ENCODE measurements around the gene KCNJ6. TPM values are rescaled to one million over a fixed set of nuclear protein-coding genes. Genes with fewer than 3 reads are reported as not detected.

KCNJ6 gene
- total RNA-seq, 1 donor from 2014 or later, result 0.52 TPM

DNA sequence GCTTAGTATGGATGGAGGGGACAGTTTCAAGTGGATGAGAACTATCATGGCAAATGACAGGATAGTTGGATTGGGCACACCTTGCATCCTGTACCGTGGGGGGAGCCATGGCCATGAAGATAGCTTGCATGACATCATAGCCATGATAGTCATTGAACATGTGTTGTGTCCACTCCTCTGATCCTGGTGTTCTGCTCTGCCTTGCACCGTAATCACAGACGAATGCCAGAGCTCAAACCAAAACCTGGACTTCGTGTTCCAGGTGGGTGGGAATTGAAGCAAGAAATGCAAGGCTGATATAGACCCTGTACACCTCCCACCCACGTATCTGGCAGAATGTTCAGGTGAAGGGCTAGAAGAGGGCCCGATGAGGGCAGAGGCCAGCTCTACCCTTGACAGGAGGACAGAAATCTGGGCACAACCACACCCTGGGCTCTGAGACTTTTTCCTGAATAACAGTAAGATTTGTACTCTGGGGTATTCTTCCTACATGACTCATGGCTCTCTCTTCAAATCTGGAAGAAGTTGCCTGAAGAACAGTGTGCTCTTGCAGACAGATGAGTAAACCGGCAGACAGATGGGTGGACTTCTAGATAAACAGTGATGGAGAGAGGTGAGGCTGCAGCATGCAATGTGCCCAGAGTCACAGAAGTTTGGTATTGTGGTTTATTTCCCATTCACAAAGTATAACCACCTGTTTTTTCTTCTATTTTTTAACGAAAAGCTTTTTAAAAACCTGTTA is 45.0 kb downstream of the KCNJ6 start:
- H3K27ac ChIP-seq (ENCODE audit: low read depth, low read length), result no peak overlapping the region
- H3K4me1 ChIP-seq (ENCODE audit: control insufficient read depth in 3 of 3, insufficient read depth in 3 of 3, low read length in 3 of 3), result no peaks in the 10 kb centered on the region
- no peak overlapping the region for H3K4me3 ChIP-seq (ENCODE audit: low read length in 3 of 3)
- no peaks in the 10 kb centered on the region for H3K36me3 ChIP-seq (ENCODE audit: control insufficient read depth in 3 of 3, insufficient read depth in 3 of 3, low read length in 3 of 3)
- peaks cover 0 to 3% (median 0%) of the 10 kb centered on the region in 3 donors for H3K27me3 ChIP-seq (ENCODE audit: control insufficient read depth in 3 of 3, insufficient read depth in 3 of 3, low read length in 3 of 3)
- no peak overlapping the region for H3K9ac ChIP-seq (ENCODE audit: low read depth in 1 of 3, low read length in 3 of 3)
- H3K9me3 ChIP-seq (ENCODE audit: control insufficient read depth in 3 of 3, low read length in 3 of 3), result no peaks in the 10 kb centered on the region

DNA sequence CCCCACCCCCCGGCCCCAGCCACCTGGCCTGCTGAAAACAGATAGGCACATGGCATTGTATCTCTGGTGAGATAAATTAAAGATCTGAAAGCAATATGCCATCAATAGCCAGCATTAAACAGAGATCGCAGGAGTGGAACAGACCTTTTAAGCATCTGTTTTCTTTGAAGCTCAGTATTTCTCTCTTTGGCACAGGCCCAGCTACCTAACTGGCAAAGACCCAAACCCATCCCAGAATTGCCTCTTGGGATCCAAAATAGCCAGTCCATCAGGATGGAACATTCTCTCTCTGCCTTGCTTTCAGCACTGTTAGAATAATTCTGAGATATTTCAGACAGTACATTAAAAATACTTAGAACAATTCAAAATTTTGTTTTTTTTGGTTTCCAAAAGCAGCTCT is 46.0 kb downstream of the KCNJ6 start:
- Histone ChIP-seq H3K9ac (ENCODE audit: low read depth in 1 of 3, low read length in 3 of 3) (no peak overlapping the region), H3K27ac (ENCODE audit: low read depth, low read length) (no peak overlapping the region), H3K4me1 (ENCODE audit: control insufficient read depth in 3 of 3, insufficient read depth in 3 of 3, low read length in 3 of 3) (no peaks in the 10 kb centered on the region), H3K9me3 (ENCODE audit: control insufficient read depth in 3 of 3, low read length in 3 of 3) (no peaks in the 10 kb centered on the region), H3K36me3 (ENCODE audit: control insufficient read depth in 3 of 3, insufficient read depth in 3 of 3, low read length in 3 of 3) (no peaks in the 10 kb centered on the region), H3K4me3 (ENCODE audit: low read length in 3 of 3) (no peak overlapping the region), H3K27me3 (ENCODE audit: control insufficient read depth in 3 of 3, insufficient read depth in 3 of 3, low read length in 3 of 3) (peaks cover 0 to 6% (median 0%) of the 10 kb centered on the region in 3 donors)

DNA sequence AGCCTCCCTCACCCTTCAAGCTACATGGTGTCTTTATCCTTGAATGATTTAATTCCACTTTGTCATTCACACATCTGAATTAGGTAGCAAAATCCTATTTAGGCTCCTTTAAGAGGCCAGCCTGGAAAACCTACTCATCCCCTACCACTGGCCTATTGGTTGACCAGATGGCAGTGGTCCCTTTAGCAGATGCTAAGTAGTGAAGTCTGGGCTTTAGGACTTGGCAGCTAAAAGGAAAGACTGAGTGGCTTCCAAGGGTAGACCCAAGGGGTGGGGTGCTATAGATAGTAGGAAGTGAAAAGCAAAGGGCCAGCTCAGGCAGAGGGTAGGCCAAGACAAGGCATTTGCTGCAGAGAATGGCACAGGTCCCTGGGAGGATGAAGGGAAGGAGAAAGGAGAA is 46.6 kb downstream of the KCNJ6 start:
- Histone ChIP-seq H3K9me3 (ENCODE audit: control insufficient read depth in 3 of 3, low read length in 3 of 3) (no peaks in the 10 kb centered on the region), H3K4me1 (ENCODE audit: control insufficient read depth in 3 of 3, insufficient read depth in 3 of 3, low read length in 3 of 3) (no peaks in the 10 kb centered on the region), H3K9ac (ENCODE audit: low read depth in 1 of 3, low read length in 3 of 3) (no peak overlapping the region), H3K4me3 (ENCODE audit: low read length in 3 of 3) (no peak overlapping the region), H3K27me3 (ENCODE audit: control insufficient read depth in 3 of 3, insufficient read depth in 3 of 3, low read length in 3 of 3) (peaks cover 0 to 4% (median 0%) of the 10 kb centered on the region in 3 donors), H3K27ac (ENCODE audit: low read depth, low read length) (no peak overlapping the region), H3K36me3 (ENCODE audit: control insufficient read depth in 3 of 3, insufficient read depth in 3 of 3, low read length in 3 of 3) (no peaks in the 10 kb centered on the region)

DNA sequence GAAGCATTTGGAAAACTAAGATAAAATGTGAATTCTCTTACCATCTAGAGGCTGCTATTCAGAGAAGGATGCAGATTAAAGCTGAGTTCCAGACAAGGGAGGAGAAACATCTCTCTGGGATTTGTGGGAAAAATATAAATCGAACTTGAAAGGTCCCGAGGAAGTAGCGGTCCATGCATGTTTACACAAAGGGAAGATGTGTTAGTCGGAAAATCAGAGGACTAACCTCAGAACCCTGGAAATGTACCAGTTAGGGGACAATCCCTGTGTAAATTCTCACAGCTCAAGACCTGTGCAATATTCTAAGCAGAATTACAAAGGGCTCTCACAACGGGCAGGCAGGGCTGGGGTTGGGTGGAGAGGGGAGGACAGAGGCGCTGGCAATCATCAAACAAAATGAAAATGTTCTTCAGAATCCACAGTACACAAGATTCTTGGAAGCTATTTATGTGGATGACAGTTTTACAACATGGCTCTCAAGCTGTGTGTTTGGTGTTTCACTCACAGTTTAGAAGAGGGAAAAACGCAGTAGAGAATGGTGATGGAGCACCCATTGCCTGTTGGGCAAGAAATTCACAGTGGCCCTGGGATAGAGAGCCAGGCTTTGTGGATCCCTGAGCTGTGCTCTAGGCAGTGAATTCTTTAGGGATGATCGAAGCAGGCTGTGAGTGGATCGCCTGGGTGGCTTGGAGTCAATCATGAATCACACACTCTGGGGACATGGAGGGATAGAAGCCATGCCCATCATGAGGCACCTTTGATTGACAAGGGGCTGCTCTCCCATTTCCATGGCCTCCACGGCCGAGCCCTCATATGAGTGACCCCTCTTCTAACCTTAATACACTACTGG is 47.6 kb downstream of the KCNJ6 start:
- Histone ChIP-seq H3K4me1 (ENCODE audit: control insufficient read depth in 3 of 3, insufficient read depth in 3 of 3, low read length in 3 of 3) (no peaks in the 10 kb centered on the region), H3K27me3 (ENCODE audit: control insufficient read depth in 3 of 3, insufficient read depth in 3 of 3, low read length in 3 of 3) (peaks cover 0 to 4% (median 0%) of the 10 kb centered on the region in 3 donors), H3K9ac (ENCODE audit: low read depth in 1 of 3, low read length in 3 of 3) (no peak overlapping the region), H3K4me3 (ENCODE audit: low read length in 3 of 3) (no peak overlapping the region), H3K9me3 (ENCODE audit: control insufficient read depth in 3 of 3, low read length in 3 of 3) (no peaks in the 10 kb centered on the region), H3K27ac (ENCODE audit: low read depth, low read length) (no peak overlapping the region), H3K36me3 (ENCODE audit: control insufficient read depth in 3 of 3, insufficient read depth in 3 of 3, low read length in 3 of 3) (no peaks in the 10 kb centered on the region)

DNA sequence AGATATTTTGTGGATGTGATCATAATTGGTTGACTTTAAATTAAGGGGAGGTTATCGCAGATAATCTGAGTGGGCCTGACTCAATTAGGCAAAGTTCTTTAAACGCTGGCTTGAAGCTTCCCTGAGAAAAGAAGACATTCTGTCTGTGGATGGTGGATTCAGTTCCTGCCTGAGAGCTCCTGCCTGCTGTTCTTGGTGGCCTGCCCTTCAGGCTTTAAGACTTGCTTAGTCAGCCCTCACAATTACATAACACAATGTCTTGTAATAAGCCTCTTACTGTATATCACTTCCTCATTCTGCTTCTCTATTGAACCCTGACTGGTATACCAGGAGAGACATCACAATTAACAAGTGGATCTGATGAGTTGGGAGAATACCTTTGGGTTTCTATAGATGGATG is 50.2 kb downstream of the KCNJ6 start:
- Histone ChIP-seq H3K36me3 (ENCODE audit: control insufficient read depth in 3 of 3, insufficient read depth in 3 of 3, low read length in 3 of 3) (no peaks in the 10 kb centered on the region), H3K4me1 (ENCODE audit: control insufficient read depth in 3 of 3, insufficient read depth in 3 of 3, low read length in 3 of 3) (no peaks in the 10 kb centered on the region), H3K9ac (ENCODE audit: low read depth in 1 of 3, low read length in 3 of 3) (no peak overlapping the region), H3K27ac (ENCODE audit: low read depth, low read length) (no peak overlapping the region), H3K4me3 (ENCODE audit: low read length in 3 of 3) (no peak overlapping the region), H3K27me3 (ENCODE audit: control insufficient read depth in 3 of 3, insufficient read depth in 3 of 3, low read length in 3 of 3) (peaks cover 0 to 4% (median 0%) of the 10 kb centered on the region in 3 donors), H3K9me3 (ENCODE audit: control insufficient read depth in 3 of 3, low read length in 3 of 3) (no peaks in the 10 kb centered on the region)

DNA sequence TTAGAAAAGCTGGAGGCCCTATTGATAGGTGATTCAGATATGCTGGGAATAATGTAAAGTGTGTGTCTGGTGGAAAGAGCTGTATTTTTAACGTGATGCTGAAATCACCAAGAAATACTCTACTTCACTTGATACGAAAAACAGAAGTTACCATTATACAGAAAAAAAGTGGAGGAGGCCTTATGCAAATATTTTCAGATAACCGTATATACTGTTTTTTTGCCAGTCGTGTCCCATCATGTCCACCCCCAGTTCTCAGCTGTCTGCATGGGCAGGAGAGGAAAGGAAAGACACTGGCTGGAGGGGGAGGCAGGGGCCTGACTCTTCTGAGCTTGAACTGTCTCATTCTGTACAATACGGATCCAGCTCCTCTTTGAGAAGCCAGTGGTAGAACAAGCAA is 51.1 kb downstream of the KCNJ6 start:
- H3K9me3 ChIP-seq (ENCODE audit: control insufficient read depth in 3 of 3, low read length in 3 of 3), result no peaks in the 10 kb centered on the region
- no peak overlapping the region for H3K27ac ChIP-seq (ENCODE audit: low read depth, low read length)

DNA sequence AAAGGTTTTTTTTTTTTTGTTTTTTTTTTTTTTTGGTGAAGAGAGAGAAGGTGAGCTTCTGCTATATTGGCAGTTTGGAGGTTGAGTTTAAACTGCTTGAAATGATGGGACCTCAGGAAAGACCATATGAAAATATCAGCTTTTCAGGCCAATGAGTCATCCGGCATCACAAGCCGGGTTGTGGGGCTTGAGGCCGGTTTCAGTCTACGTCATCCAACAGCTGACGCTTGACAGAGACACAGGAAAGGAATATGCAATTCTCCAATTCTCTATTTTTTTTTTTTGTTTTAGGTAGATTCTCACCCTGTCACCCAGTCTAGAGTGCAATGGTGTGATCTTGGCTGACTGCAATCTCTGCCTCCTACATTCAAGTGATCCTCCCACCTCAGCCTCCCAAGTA is 52.4 kb downstream of the KCNJ6 start:
- H3K4me1 ChIP-seq (ENCODE audit: control insufficient read depth in 3 of 3, insufficient read depth in 3 of 3, low read length in 3 of 3), result no peaks in the 10 kb centered on the region
- H3K27ac ChIP-seq (ENCODE audit: low read depth, low read length), result no peak overlapping the region
- peaks cover 0 to 4% (median 0%) of the 10 kb centered on the region in 3 donors for H3K27me3 ChIP-seq (ENCODE audit: control insufficient read depth in 3 of 3, insufficient read depth in 3 of 3, low read length in 3 of 3)
- no peaks in the 10 kb centered on the region for H3K9me3 ChIP-seq (ENCODE audit: control insufficient read depth in 3 of 3, low read length in 3 of 3)
- H3K9ac ChIP-seq (ENCODE audit: low read depth in 1 of 3, low read length in 3 of 3), result no peak overlapping the region
- H3K36me3 ChIP-seq (ENCODE audit: control insufficient read depth in 3 of 3, insufficient read depth in 3 of 3, low read length in 3 of 3), result no peaks in the 10 kb centered on the region
- H3K4me3 ChIP-seq (ENCODE audit: low read length in 3 of 3), result no peak overlapping the region

More for the DNA sequence above, 51.1 kb downstream of the KCNJ6 start:
- H3K27me3 ChIP-seq (ENCODE audit: control insufficient read depth in 3 of 3, insufficient read depth in 3 of 3, low read length in 3 of 3), result peaks cover 0 to 4% (median 0%) of the 10 kb centered on the region in 3 donors
- H3K9ac ChIP-seq (ENCODE audit: low read depth in 1 of 3, low read length in 3 of 3), result no peak overlapping the region
- no peaks in the 10 kb centered on the region for H3K36me3 ChIP-seq (ENCODE audit: control insufficient read depth in 3 of 3, insufficient read depth in 3 of 3, low read length in 3 of 3)
- no peak overlapping the region for H3K4me3 ChIP-seq (ENCODE audit: low read length in 3 of 3)
- no peaks in the 10 kb centered on the region for H3K4me1 ChIP-seq (ENCODE audit: control insufficient read depth in 3 of 3, insufficient read depth in 3 of 3, low read length in 3 of 3)

DNA sequence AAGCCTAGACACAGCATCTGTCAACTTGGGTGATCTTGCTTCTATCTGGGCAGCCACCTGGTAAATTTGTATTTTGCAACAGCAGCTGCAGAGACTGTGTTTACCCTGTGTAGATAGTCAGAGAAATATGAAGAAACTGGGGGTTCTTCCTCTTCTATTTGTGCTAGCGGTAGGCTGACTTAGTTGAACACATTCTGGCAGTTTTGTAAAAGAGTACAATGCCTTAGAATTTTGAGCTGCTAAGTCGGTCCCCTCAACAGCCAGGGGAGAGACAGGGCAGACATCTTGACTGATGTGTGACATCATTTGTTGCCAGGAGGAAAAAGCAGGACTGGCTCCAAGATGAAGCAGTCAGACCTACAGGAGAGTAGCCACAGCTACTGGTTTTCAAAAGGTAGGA is 53.7 kb downstream of the KCNJ6 start:
- Histone ChIP-seq H3K36me3 (ENCODE audit: control insufficient read depth in 3 of 3, insufficient read depth in 3 of 3, low read length in 3 of 3) (no peaks in the 10 kb centered on the region), H3K27ac (ENCODE audit: low read depth, low read length) (no peak overlapping the region), H3K4me1 (ENCODE audit: control insufficient read depth in 3 of 3, insufficient read depth in 3 of 3, low read length in 3 of 3) (no peaks in the 10 kb centered on the region), H3K9ac (ENCODE audit: low read depth in 1 of 3, low read length in 3 of 3) (no peak overlapping the region), H3K9me3 (ENCODE audit: control insufficient read depth in 3 of 3, low read length in 3 of 3) (no peaks in the 10 kb centered on the region), H3K27me3 (ENCODE audit: control insufficient read depth in 3 of 3, insufficient read depth in 3 of 3, low read length in 3 of 3) (peaks cover 0 to 4% (median 0%) of the 10 kb centered on the region in 3 donors), H3K4me3 (ENCODE audit: low read length in 3 of 3) (no peak overlapping the region)

DNA sequence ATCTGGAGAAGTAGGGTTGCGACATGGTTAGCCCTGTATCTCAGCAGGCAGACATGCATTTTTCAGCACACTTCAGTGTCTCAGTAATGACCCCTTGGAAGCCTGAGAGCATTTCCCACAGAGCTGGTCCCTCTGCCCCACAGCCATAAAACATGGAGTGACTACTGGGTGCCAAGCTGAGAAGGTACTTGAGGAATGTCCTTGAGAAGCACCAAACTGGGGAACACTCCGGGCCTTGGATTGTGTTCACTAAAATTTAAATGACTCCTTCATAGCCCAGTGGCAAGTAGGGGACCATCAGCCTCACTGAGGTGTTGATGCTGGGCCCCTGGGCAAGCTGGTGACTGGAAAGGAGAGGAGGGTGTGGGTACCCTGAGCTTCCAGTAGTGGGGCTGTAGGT is 54.7 kb downstream of the KCNJ6 start:
- H3K4me3 ChIP-seq (ENCODE audit: low read length in 3 of 3), result no peak overlapping the region
- peaks cover 0 to 2% (median 0%) of the 10 kb centered on the region in 3 donors for H3K9me3 ChIP-seq (ENCODE audit: control insufficient read depth in 3 of 3, low read length in 3 of 3)
- H3K9ac ChIP-seq (ENCODE audit: low read depth in 1 of 3, low read length in 3 of 3), result no peak overlapping the region
- no peak overlapping the region for H3K27ac ChIP-seq (ENCODE audit: low read depth, low read length)
- H3K4me1 ChIP-seq (ENCODE audit: control insufficient read depth in 3 of 3, insufficient read depth in 3 of 3, low read length in 3 of 3), result no peaks in the 10 kb centered on the region
- no peaks in the 10 kb centered on the region for H3K36me3 ChIP-seq (ENCODE audit: control insufficient read depth in 3 of 3, insufficient read depth in 3 of 3, low read length in 3 of 3)
- H3K27me3 ChIP-seq (ENCODE audit: control insufficient read depth in 3 of 3, insufficient read depth in 3 of 3, low read length in 3 of 3), result peaks cover 0 to 4% (median 0%) of the 10 kb centered on the region in 3 donors

DNA sequence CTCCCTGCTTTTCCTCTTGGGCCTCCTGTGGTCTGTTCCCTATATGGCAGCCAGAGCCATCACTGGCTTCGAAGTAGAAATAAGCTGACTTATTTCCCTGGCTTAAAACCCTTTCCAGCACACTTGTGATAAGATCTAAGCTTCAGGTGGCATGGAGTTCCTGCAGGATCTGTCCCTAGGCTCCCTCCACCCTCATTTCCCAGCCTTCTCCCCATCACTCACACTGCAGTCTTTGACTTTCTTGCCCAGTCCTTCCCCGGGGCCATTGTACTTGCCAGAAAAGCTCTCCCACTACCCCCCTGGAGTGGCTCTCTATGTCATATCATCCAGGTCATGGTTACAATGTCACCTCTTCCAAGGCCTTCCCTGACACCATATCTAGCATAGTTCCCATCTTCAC is 55.8 kb downstream of the KCNJ6 start:
- Histone ChIP-seq H3K4me1 (ENCODE audit: control insufficient read depth in 3 of 3, insufficient read depth in 3 of 3, low read length in 3 of 3) (no peaks in the 10 kb centered on the region), H3K4me3 (ENCODE audit: low read length in 3 of 3) (no peak overlapping the region), H3K36me3 (ENCODE audit: control insufficient read depth in 3 of 3, insufficient read depth in 3 of 3, low read length in 3 of 3) (no peaks in the 10 kb centered on the region), H3K27me3 (ENCODE audit: control insufficient read depth in 3 of 3, insufficient read depth in 3 of 3, low read length in 3 of 3) (no peaks in the 10 kb centered on the region), H3K9me3 (ENCODE audit: control insufficient read depth in 3 of 3, low read length in 3 of 3) (peaks cover 0 to 2% (median 0%) of the 10 kb centered on the region in 3 donors), H3K9ac (ENCODE audit: low read depth in 1 of 3, low read length in 3 of 3) (no peak overlapping the region), H3K27ac (ENCODE audit: low read depth, low read length) (no peak overlapping the region)

Data from skeletal muscle tissue (tissue), 4 donors.